ENCODE data around the gene RNF6. TPM values are rescaled to one million over a fixed set of nuclear protein-coding genes. Genes with fewer than 3 reads are reported as not detected.

The RNF6 gene
- total RNA-seq, 1 experiment from 2014 or later, result 19.5 TPM

DNA sequence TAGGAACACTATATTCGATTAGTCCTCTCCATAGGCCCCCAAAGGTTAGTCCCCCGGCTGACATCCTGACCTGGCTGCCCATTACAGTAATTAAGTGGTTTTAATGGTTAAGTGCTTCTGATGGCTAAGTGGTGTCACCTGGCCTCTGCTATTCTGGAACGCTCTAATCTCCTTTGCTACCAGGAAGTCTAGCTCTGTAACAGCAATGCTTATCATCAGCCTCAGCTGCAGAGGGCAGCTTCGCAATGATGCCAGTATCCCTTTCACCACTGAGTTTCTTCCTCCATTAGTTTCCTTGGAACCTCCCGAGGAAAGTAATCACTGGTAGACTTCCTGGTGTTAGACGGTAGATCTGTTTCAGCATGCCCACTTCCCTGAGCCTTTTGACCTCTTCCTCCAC, 8.6 kb upstream of the RNF6 start:
- H3K4ac ChIP-seq (ENCODE audit: low read depth, low read length), result no peak overlapping the region
- WGBS (ENCODE audit: extremely low coverage, insufficient read length, low lambda C conversion rate), result no CpG with 5 or more reads among the region's 6 CpGs
- H2AFZ ChIP-seq (ENCODE audit: low read length), result no peak overlapping the region
- no peak overlapping the region for H4K5ac ChIP-seq (ENCODE audit: insufficient read length, low read depth, low read length)
- no peak for TF ChIP-seq CTCF (conservative IDR thresholded peaks at IDR 0.05)
- DNase-seq, result no peak
- H3K9me3 Mint-ChIP-seq, result no peaks in the 10 kb centered on the region
- no peak overlapping the region for H2BK12ac ChIP-seq (ENCODE audit: insufficient read length, low read depth, low read length)
- no peaks in the 10 kb centered on the region for H3K23me2 ChIP-seq (ENCODE audit: insufficient read length, low read depth, low read length, poor library complexity, severe bottlenecking)
- H3K27me3 ChIP-seq (ENCODE audit: insufficient read depth, low read length), result no peaks in the 10 kb centered on the region; the same call in 1 of the 2 replicates
- H3K79me2 ChIP-seq (ENCODE audit: insufficient read depth, low read length), result no peaks in the 10 kb centered on the region
- no peak overlapping the region for H2BK120ac ChIP-seq (ENCODE audit: low read depth, low read length, poor library complexity, severe bottlenecking)
- H2BK15ac ChIP-seq (ENCODE audit: low read depth, low read length), result no peak overlapping the region
- H3K9ac ChIP-seq (ENCODE audit: extremely low read depth, insufficient read length, low read length), result no peak overlapping the region
- H3K79me1 ChIP-seq (ENCODE audit: insufficient read depth, low read depth, low read length, poor library complexity, severe bottlenecking), result no peaks in the 10 kb centered on the region
- H2AK5ac ChIP-seq (ENCODE audit: insufficient read length, low read length), result no peak overlapping the region
- H3T11ph ChIP-seq (ENCODE audit: low read length), result no peak overlapping the region
- no peak overlapping the region for H3K4me2 ChIP-seq (ENCODE audit: insufficient read depth, insufficient read length, low read length)
- H3K14ac ChIP-seq (ENCODE audit: insufficient read depth, low read length), result no peak overlapping the region
- no peaks in the 10 kb centered on the region for H3K4me1 ChIP-seq (ENCODE audit: insufficient read depth, low read length)
- no peak overlapping the region for H3K27ac Mint-ChIP-seq
- H3K9me3 ChIP-seq (ENCODE audit: control insufficient read depth, low read depth, low read length), result no peaks in the 10 kb centered on the region
- no peak overlapping the region for H4K8ac ChIP-seq (replicated peaks; ENCODE audit: insufficient read length, low read depth, low read length)
- peaks cover 10% of the 10 kb centered on the region for H3K27me3 Mint-ChIP-seq (ENCODE audit: low read depth)
- no peaks in the 10 kb centered on the region for H3K36me3 Mint-ChIP-seq (ENCODE audit: insufficient read depth in 1 of 3, low read depth in 3 of 3)
- no peak overlapping the region for H3K27ac ChIP-seq (ENCODE audit: insufficient read length, low read depth, low read length)
- H4K20me1 ChIP-seq (ENCODE audit: control insufficient read depth, insufficient read depth, insufficient read length), result no peaks in the 10 kb centered on the region
- H2BK20ac ChIP-seq (ENCODE audit: low read depth, low read length, poor library complexity, severe bottlenecking), result no peak overlapping the region
- no peak overlapping the region for H3K56ac ChIP-seq (ENCODE audit: insufficient read length, low read depth, low read length)
- H3K4me1 Mint-ChIP-seq, result no peaks in the 10 kb centered on the region
- H4K91ac ChIP-seq (ENCODE audit: insufficient read length, low read depth, low read length), result no peak overlapping the region
- H2BK5ac ChIP-seq (ENCODE audit: insufficient read length, low read length), result no peak overlapping the region
- H3K23ac ChIP-seq (ENCODE audit: insufficient read length, low read depth, low read length), result no peak overlapping the region
- no peak overlapping the region for H3K18ac ChIP-seq (ENCODE audit: insufficient read length, low read depth, low read length)
- no peak overlapping the region for H3K4me3 Mint-ChIP-seq

Measured in H9 (cell line).